ENCODE data around the gene IL22RA2. TPM values are rescaled to one million over a fixed set of nuclear protein-coding genes. Genes with fewer than 3 reads are reported as not detected.

IL22RA2 gene
- total RNA-seq, 4 donors from 2014 or later, result not detected

DNA sequence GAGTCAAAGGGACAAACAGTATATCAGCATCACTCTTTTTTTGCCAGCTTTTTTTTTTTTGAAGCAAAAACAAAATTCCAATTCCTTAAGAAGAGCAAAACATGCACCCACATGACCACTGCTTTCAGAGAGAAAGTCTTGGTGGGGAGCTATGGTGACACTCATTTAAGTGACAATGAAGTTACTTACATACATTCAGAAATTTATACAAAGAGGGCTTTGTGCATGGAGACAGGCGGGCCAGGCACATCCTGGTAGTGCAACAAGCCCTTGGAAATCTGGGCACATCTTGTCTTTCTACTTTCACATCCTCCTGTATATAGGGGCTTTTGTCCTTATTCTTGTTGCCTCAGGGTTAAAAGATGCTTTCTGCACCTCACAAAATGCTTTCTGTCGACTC is 55.9 kb downstream of the IL22RA2 start:
- Histone ChIP-seq H3K36me3 (no peaks in the 10 kb centered on the region), H3K4me1 (no peaks in the 10 kb centered on the region), H3K27ac (no peak overlapping the region), H3K27me3 (no peaks in the 10 kb centered on the region), H3K4me3 (no peak overlapping the region), H3K9me3 (peaks cover 0 to 26% (median 2%) of the 10 kb centered on the region in 4 donors)
- TF ChIP-seq, protein P1, sequence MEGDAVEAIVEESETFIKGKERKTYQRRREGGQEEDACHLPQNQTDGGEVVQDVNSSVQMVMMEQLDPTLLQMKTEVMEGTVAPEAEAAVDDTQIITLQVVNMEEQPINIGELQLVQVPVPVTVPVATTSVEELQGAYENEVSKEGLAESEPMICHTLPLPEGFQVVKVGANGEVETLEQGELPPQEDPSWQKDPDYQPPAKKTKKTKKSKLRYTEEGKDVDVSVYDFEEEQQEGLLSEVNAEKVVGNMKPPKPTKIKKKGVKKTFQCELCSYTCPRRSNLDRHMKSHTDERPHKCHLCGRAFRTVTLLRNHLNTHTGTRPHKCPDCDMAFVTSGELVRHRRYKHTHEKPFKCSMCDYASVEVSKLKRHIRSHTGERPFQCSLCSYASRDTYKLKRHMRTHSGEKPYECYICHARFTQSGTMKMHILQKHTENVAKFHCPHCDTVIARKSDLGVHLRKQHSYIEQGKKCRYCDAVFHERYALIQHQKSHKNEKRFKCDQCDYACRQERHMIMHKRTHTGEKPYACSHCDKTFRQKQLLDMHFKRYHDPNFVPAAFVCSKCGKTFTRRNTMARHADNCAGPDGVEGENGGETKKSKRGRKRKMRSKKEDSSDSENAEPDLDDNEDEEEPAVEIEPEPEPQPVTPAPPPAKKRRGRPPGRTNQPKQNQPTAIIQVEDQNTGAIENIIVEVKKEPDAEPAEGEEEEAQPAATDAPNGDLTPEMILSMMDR (IDR thresholded peaks at IDR 0.05), result no peak
- TF ChIP-seq EP300 (IDR thresholded peaks at IDR 0.05), result no peak
- no peak for TF ChIP-seq POLR2A (IDR thresholded peaks at IDR 0.05)
- 44 to 63% methylated on average over 2 of the region's 2 CpGs for WGBS, 2 donors
- no peak for DNase-seq (ENCODE audit: low spot score in 2 of 2)

DNA sequence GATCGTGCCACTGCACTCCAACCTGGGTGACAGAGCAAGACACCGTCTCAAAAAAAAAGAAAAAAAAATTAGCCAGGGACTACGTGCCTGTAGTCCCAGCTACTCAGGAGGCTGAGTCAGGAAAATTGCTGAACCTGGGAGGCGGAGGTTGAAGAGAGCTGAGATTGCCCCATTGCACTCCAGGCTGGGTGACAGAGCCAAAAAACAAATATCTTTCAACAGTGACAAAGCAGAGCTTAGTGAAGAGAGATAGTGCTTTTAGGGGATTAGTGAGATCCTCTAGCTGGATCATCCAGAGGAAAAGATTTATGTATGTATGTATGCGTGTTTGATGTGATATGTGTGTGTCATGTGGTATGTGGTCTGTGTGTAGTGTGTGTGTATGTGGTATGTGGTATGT is 56.6 kb downstream of the IL22RA2 start:
- no peaks in the 10 kb centered on the region for H3K4me1 ChIP-seq
- H3K9me3 ChIP-seq, result peaks cover 0 to 26% (median 2%) of the 10 kb centered on the region in 4 donors
- no peaks in the 10 kb centered on the region for H3K27me3 ChIP-seq
- no peak for DNase-seq (ENCODE audit: low spot score in 2 of 2)
- H3K36me3 ChIP-seq, result no peaks in the 10 kb centered on the region
- H3K27ac ChIP-seq, result no peak overlapping the region
- no peak overlapping the region for H3K4me3 ChIP-seq
- WGBS, 2 donors, result 75 to 83% methylated on average over 5 of the region's 5 CpGs
- no peak for TF ChIP-seq EP300 (IDR thresholded peaks at IDR 0.05)
- TF ChIP-seq POLR2A (IDR thresholded peaks at IDR 0.05), result no peak
- TF ChIP-seq, protein P1 (IDR thresholded peaks at IDR 0.05), result no peak

DNA sequence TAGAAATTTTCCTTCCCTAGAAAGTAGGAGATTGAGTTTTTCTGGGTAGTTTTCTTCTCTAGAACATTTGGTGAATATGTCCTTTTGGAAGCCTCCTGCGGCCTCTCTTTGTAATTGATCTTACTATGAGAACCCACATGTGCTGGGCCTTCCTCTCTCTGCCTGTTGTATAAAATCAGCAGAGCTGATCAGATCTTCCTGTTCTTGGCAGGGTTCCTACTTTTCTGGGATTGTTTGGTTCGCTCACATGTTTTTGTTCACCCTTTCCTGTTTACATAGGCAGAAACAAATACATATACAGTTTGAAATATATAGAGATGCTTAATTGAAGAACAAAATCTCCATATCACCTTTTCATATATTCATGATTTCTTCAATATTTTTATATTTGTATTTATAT is 57.8 kb downstream of the IL22RA2 start:
- no peak overlapping the region for H3K4me3 ChIP-seq

DNA sequence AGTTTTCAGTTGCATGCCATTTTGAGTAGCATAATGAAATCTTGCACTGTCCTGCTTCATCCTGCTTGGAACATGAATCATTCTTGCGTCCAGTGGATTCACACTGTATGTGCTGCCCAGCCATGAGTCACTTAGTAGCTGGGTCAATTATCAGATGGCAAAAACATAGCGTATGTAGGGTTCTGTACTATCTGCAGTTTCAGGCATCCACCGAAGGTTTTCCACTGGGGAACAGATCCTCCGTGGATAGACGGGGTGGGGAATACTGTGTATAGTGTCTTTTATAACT is 61.4 kb downstream of the IL22RA2 start:
- no peak for DNase-seq (ENCODE audit: low spot score in 2 of 2)
- no peaks in the 10 kb centered on the region for H3K4me1 ChIP-seq
- 80 to 88% methylated on average over 5 of the region's 5 CpGs for WGBS, 2 donors
- no peaks in the 10 kb centered on the region for H3K36me3 ChIP-seq
- TF ChIP-seq EP300 (IDR thresholded peaks at IDR 0.05), result no peak
- TF ChIP-seq POLR2A (IDR thresholded peaks at IDR 0.05), result no peak
- TF ChIP-seq, protein P1 (IDR thresholded peaks at IDR 0.05), result no peak
- no peak overlapping the region for H3K27ac ChIP-seq
- no peak overlapping the region for H3K4me3 ChIP-seq
- H3K9me3 ChIP-seq, result peaks cover 0 to 8% (median 0%) of the 10 kb centered on the region in 4 donors
- H3K27me3 ChIP-seq, result no peaks in the 10 kb centered on the region

More for the DNA sequence above, 57.8 kb downstream of the IL22RA2 start:
- DNase-seq (ENCODE audit: low spot score in 2 of 2), result no peak
- H3K27ac ChIP-seq, result no peak overlapping the region
- H3K4me1 ChIP-seq, result no peaks in the 10 kb centered on the region
- 60 to 64% methylated on average over 2 of the region's 2 CpGs for WGBS, 2 donors
- H3K36me3 ChIP-seq, result no peaks in the 10 kb centered on the region
- H3K9me3 ChIP-seq, result peaks cover 0 to 26% (median 2%) of the 10 kb centered on the region in 4 donors
- H3K27me3 ChIP-seq, result no peaks in the 10 kb centered on the region
- TF ChIP-seq POLR2A (IDR thresholded peaks at IDR 0.05) (no peak), EP300 (IDR thresholded peaks at IDR 0.05) (no peak)
- TF ChIP-seq, protein P1 (IDR thresholded peaks at IDR 0.05), result no peak

DNA sequence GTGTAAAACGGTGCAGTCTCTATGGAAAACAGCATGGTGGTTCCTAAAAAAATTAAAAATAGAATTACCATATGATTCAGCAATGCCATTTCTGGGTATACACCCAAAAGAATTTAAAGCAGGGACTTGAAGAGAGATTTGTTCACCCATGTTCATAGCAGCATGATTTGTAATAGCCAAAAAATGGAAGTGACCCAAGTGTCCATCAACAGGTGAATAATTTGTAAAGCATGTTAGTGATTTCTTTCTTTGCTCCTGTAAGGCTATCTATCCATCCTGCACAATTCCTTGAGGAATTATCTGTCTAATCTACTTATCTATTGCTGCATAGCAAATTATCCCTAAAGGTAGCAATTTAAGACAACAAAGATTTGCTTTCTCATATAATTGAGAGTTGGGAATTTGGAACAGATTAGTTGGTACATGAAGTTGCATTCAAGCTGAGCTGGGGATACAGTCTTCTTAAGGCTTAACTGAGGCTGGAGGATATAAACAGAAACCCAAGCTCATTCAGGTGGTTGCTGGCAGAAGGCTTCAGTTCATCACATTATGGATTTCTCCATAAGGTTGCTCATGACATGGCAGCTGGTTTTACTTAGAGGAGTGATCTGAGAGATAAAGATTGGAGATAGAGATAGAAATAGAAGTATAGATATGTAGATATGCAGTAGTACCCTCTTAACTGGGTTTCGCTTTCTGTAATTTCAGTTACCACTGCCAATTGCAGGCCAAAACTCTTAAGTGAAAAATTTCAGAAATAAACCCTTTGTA is 62.0 kb downstream of the IL22RA2 start:
- Histone ChIP-seq H3K9me3 (peaks cover 0 to 8% (median 0%) of the 10 kb centered on the region in 4 donors), H3K36me3 (no peaks in the 10 kb centered on the region), H3K4me3 (no peak overlapping the region), H3K4me1 (no peaks in the 10 kb centered on the region), H3K27ac (no peak overlapping the region), H3K27me3 (no peaks in the 10 kb centered on the region)
- TF ChIP-seq EP300 (IDR thresholded peaks at IDR 0.05) (no peak), POLR2A (IDR thresholded peaks at IDR 0.05) (no peak)
- TF ChIP-seq, protein P1 (IDR thresholded peaks at IDR 0.05), result no peak
- 77 to 89% methylated on average over 2 of the region's 2 CpGs for WGBS, 2 donors
- no peak for DNase-seq (ENCODE audit: low spot score in 2 of 2)

Data from tibial nerve (tissue), 4 donors.